HG03342 (cell line): ENCODE data around the gene DIAPH1.

Experiments used
- ATAC-seq: cut with Tn5 transposase; IDR thresholded peaks from one replicate; pipeline ENCODE4 v1.9.1; 2021; ENCODE audit warnings: mild to moderate bottlenecking, moderate library complexity; ENCODE audit not compliant: unreplicated experiment

The DIAPH1 gene

DNA sequence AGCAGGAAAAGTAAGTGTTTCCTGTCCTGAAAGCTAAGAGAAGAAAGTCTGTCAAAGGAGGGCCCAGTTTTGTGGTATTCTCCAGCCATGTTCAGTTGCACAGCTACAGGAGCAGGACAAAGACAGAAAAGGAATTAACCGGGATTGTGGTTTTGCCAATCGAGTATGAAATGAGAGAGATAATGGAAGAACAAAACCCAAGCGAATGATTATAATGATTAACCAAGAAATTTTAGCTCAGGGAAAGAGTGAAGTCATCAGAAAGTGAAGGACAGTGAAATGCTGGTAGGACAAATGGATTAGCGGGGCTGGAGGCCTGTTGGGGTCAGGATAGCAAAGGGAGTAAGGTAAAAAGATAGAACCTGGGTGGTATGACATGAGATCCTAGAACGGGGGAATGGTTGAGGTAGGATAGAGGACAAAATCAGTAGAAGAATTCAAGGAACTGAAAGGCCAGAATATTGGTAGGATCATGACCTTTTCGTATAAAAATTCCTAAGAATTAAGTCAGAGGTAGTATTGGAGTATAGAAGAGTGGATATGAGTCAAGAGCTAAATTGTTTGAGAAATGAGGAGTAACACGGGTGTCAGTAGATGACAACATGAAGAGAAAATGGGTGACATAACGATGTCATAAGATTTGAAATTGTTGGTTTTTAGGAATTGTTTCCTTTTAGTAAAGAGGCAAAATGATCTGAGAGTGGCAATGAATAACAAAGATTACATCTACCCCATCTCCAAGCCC, 52.8 kb downstream of the DIAPH1 start:
- no peak for ATAC-seq

GRCh38 chr5:141564216-141564692, 54.5 kb downstream of the DIAPH1 start:
- ATAC-seq, result peak; percentile 98

DNA sequence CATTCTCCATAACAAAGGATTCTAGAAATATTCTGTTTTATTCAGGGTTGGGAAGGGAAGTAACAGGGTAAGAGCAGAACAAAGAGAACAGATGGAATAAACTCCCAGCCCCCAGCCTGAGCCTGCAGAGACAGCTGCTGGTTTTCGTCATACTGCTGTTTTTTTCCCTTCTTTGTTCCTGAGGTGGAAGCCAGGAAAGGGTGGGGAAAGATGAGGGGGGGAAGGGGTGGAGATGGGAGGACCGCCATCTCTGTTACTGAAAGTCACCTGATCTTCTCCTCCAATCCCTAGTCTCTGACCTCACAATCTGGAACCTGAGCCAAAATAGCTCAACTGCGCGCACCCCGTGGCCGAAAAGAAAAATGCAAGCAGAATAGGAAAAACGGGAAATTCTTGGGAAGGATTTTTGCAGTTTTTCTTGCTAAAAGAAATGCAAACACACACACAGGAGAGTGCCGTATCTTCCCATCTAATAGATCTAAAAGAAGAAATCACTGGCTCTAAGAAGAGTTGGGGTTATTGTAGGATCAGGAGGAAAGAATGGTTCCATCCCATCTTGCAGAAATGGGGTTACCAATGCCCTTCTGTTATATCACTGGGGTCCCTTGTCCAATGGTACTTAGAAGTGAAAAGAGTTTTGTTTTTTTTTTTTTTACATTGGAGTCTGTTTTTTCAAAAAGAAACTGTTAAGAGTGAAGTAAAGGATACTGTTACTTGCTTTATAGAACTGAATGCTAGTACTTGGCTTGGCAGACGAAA, 57.9 kb downstream of the DIAPH1 start:
- no peak for ATAC-seq

GRCh38 chr5:141560151-141560550, 58.6 kb downstream of the DIAPH1 start:
- ATAC-seq, result no peak

- ATAC-seq, result no peak
Observed at GRCh38 chr5:141559461-141559860, 59.3 kb downstream of the DIAPH1 start.

GRCh38 chr5:141558150-141558549, 60.6 kb downstream of the DIAPH1 start:
- no peak for ATAC-seq

DNA sequence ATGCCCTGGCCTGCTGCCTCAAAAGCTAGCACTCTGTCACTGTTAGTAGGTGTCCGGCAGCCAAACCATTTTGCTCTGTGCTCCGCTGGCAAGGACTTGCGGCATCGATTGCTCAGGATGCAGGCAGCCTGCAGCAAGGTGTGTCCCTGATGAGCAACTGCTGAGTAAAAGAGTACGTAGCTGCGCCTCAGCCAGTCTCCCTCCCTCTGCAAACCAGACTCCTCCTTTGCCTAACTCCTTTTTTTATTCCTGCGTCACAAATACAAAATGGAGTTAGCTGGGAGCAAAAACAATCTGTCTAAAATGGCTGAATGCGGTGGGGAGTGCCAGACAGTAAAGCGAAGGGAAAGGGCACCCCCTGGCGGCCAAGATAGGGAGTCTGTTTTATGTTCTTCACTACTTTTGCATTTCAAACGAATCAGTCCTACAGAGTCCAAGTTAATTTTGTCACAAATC, 61.1 kb downstream of the DIAPH1 start:
- peak; percentile 87 for ATAC-seq

DNA sequence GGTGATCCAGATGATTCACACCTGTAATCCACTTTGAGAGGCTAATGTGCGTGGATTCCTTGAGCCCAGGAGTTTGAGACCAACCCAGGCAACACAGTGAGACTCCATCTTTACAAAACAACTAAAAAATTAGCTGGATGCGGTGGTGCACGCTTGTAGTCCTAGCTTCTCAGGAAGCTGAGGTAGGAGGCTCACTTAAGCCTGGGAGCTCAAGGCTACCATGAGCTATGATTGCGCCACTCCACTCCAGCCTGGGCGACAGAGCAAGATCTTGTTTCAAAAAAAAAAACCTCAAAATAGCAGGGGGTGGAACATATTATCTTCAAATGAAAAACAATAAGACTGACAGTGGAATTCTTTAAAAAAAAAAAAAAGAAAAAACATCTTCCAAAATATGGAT, 70.9 kb downstream of the DIAPH1 start:
- ATAC-seq, result no peak

- ATAC-seq, result no peak
Observed at GRCh38 chr5:141547488-141547887, 71.3 kb downstream of the DIAPH1 start.

- no peak for ATAC-seq
Observed at GRCh38 chr5:141543053-141543452, 75.7 kb downstream of the DIAPH1 start.

DNA sequence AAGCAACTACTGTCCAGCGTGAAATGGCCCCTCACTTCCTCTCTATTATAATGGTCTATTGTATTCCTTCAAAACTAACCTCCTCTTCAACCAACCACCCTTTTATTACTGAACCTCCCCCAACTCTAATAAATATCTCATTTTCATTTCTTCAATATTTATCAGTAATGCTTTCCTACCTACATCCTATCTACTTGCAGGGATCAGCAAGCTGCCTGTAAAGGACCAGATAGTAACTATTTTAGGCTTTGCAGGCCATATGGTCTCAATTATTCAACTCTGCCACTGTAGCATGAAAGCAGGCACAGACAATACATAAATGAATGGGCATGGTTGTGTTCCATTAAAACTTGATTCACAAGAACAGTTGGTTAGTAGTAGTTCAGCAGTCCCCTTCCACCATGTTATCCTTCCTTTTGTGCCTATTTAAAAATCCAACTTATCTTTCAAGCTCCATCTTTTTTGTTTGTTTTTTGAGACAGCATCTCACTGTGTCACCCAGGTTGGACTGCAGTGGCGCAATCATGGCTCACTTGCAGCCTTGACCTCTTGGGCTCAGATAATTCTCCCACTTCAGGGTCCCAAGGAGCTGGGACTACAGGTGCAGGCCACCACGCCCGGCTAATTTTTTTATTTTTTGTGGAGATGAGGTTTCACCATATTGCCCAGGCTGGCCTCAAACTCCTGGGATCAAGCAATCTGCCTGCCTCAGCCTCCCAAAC, 84.1 kb downstream of the DIAPH1 start:
- no peak for ATAC-seq

GRCh38 chr5:141533897-141534296, 84.9 kb downstream of the DIAPH1 start:
- ATAC-seq, result no peak

GRCh38 chr5:141532726-141533125, 86.1 kb downstream of the DIAPH1 start:
- no peak for ATAC-seq

GRCh38 chr5:141529873-141530272, 88.9 kb downstream of the DIAPH1 start:
- no peak for ATAC-seq

DNA sequence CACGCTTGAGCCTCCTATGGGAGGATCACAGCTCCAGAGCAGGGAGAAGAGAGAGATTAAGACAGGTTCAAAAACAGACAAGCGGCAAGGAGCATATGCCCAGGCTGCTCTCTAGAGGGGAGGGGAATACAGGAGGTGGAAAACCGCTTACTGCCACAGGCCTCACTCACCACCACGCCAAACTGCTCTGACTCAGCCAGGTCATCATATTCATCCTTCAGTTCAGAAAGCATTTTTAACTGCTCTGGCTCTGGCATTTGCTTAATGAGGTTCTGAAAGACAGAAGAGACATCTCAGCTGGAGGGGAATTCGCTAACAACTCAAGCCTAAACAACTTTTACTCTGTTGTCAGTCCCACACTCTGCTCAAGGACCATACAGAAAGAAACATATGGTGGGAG, 89.8 kb downstream of the DIAPH1 start:
- ATAC-seq, result no peak

DNA sequence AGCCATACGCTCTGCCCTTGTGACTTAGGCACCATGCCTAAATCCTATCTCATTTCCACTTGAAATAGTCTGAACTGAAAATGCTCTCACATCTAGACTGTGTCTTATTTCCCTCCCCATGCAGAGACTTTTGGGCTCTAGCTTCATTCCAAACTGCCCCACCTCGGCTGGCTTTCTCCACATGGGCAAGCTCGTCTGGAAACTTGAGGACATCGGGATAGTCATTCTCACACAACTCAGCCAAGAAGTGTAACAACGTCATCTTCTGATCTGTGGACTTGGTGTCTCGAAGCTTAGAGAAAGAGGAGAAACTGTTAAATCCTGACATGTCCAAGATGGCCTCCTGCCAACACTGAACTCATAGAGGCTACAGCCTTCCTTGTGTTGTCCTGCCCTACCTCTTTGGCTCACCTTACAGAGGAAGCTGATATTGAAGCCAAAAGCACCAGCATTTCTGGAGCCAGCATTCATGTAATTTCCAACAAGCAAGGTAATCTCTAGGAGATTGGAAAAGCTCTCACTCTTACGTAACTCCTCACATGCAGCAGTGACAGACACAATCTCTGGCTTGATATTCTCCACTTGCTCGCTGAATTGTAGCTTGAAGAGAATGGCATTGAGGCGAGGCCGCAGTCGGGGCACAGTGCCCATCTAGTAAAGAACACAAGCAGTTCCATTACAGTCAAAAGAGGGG, 90.4 kb downstream of the DIAPH1 start:
- ATAC-seq, result no peak

- no peak for ATAC-seq
Observed at GRCh38 chr5:141527426-141527825, 91.4 kb downstream of the DIAPH1 start.

DNA sequence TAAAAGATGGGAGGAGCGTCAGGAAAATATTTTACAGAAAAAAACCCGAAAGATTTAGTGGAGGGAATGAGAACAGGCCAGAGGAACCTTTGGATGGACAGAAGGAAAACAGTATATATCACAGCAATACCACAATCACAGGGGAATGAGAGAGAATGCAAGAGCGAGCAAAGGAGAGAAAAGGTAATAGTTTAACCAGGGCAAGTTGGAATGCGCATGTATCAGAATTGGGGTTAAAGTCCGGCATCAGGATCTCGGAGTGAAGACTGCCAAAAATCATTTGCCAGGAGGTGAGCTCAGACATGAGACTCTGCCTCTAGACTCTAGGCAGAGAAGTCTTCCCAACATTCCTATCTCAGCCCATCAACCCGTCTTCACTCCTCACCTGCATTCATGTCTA, 93.1 kb downstream of the DIAPH1 start:
- no peak for ATAC-seq

- ATAC-seq, result peak; percentile 57
Observed at GRCh38 chr5:141524604-141525597, 93.9 kb downstream of the DIAPH1 start.

DNA sequence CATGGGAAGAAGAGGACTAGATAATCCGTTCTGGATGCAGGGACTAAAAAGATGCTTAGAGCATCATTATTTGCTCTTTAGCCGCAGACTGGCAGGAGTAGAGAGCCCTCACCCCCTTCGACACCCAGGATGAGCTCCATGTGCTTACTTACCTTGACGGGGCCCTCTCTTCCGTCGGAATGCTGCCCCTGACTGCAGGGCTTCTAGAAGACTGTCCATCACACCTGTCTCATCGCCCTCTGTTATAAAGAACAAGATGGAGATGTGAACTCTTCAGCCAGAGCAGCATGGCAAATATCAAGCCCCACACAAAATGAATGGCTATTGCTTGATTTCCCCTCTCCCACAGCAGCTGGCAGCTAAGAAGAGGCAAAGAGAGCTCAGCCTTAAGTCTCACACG, 94.8 kb downstream of the DIAPH1 start:
- ATAC-seq, result no peak
